Measurements from ENCODE around the gene UNC45A.
"Not testable (repeated sequence)": the region's sequence is repeated elsewhere in the genome, so short reads cannot be mapped to it uniquely, and the experiment has no call there.

UNC45A gene

GRCh38 chr15:90934949-90935751, at the start of gene UNC45A:
Gene UNC45A (plus strand): TSS chr15:90935285. CDS start chr15:90935325, 40 bp downstream.
- peak; percentile 91 for DNase-seq (ENCODE audit: low spot score)

- DNase-seq (ENCODE audit: low spot score) = peak; percentile 46
Measured at GRCh38 chr15:90885432-90886290, 49.4 kb upstream of the UNC45A start.

- DNase-seq (ENCODE audit: low spot score) = no peak
Measured at GRCh38 chr15:90886291-90886614, 48.8 kb upstream of the UNC45A start.

- no peak for DNase-seq (ENCODE audit: low spot score)
Measured at GRCh38 chr15:90887037-90887481, 48.0 kb upstream of the UNC45A start.

GRCh38 chr15:90889313-90889730, 45.8 kb upstream of the UNC45A start:
- DNase-seq (ENCODE audit: low spot score) = peak; percentile 55

GRCh38 chr15:90889736-90890456, 45.2 kb upstream of the UNC45A start:
- DNase-seq (ENCODE audit: low spot score) = no peak

- DNase-seq (ENCODE audit: low spot score) = no peak
Measured at GRCh38 chr15:90890839-90891238, 44.2 kb upstream of the UNC45A start.

- no peak for DNase-seq (ENCODE audit: low spot score)
Measured at GRCh38 chr15:90891346-90891949, 43.6 kb upstream of the UNC45A start.

GRCh38 chr15:90892023-90892422, 43.1 kb upstream of the UNC45A start:
- DNase-seq (ENCODE audit: low spot score) = no peak

- DNase-seq (ENCODE audit: low spot score) = no peak
Measured at GRCh38 chr15:90892498-90893174, 42.4 kb upstream of the UNC45A start.

- no peak for DNase-seq (ENCODE audit: low spot score)
Measured at GRCh38 chr15:90893175-90894090, 41.7 kb upstream of the UNC45A start.

GRCh38 chr15:90895571-90896117, 39.4 kb upstream of the UNC45A start:
- DNase-seq (ENCODE audit: low spot score) = no peak

- not testable (repeated sequence) for DNase-seq (ENCODE audit: low spot score)
Measured at GRCh38 chr15:90897131-90897655, 37.9 kb upstream of the UNC45A start.

GRCh38 chr15:90901175-90902039, 33.7 kb upstream of the UNC45A start:
- DNase-seq (ENCODE audit: low spot score) = peak; percentile 13

- peak; percentile 82 for DNase-seq (ENCODE audit: low spot score)
Measured at GRCh38 chr15:90902040-90902839, 32.8 kb upstream of the UNC45A start.

GRCh38 chr15:90902840-90903732, 32.0 kb upstream of the UNC45A start, which contains the start of gene MAN2A2:
Gene MAN2A2 (plus strand): TSS chr15:90903302. CDS start chr15:90904208, 906 bp downstream.
- peak; percentile 74 for DNase-seq (ENCODE audit: low spot score)
